Erythroblast (primary cell): ENCODE results near the gene VAV1.

ENCODE experiments used
- GATA1 ChIP-seq: IDR thresholded peaks from 2 replicates; pipeline ENCODE4 v1.6.1; 2011; ENCODE audit warnings: low read depth, mild to moderate bottlenecking, control low read depth, low read length, moderate library complexity
- POLR2A ChIP-seq: IDR thresholded peaks from 2 replicates; pipeline ENCODE4 v1.6.1; 2011; ENCODE audit warnings: mild to moderate bottlenecking, low read length

DNA sequence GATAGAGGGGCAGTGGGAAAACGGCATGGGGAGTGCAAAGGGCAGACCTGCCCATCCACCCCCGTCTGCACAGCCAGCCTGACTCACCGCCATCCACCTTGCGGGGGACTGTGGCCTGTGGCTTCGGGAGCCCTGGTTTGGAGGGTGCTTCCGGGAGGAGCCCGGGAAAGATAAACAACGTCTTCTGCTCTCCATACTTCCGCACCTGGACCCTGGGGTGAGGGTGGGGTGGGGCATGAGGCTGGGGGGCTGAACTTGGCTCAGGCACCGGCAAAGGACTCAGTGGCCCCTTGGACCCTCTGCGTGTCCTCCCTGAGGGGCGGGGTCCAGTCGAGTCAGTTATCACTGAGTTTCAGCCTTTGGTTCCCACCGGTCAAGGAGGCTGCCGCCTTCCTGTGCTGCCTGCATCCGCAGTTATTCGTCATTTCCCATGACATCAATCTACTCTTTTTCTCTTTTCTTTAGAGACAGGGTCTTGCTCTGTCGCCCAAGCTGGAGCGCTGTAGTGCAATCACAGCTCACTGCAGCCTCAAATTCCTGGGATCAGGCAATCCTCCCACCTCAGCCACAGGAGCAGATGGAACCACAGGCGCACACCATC, 38.3 kb upstream of the VAV1 start:
- TF ChIP-seq POLR2A (no peak), GATA1 (no peak)
